Lower leg skin (tissue), 4 donors: ENCODE measurements around the gene MGAT4A. TPM values are rescaled to one million over a fixed set of nuclear protein-coding genes. Genes with fewer than 3 reads are reported as not detected.

Experiments
- DNase-seq, 2 donors: peaks; one replicate each; pipeline ENCODE4 v3.0.0-alpha.2; 2019; ENCODE audit warnings: low spot score in 2 of 2
- H3K4me3 ChIP-seq: fragments of 200-600 bp; sonication (generic); 2 replicates; pipeline ENCODE4 v1.5.1; 2017; ENCODE audit warnings: mild to moderate bottlenecking, low read depth; ENCODE audit not compliant: poor library complexity, severe bottlenecking
- POLR2A ChIP-seq, 2 donors: fragments of 450-650 bp; IDR thresholded peaks; one replicate each; pipeline ENCODE4 v1.6.1; 2016 to 2017; ENCODE audit warnings: antibody characterized with exemption in 2 of 2, mild to moderate bottlenecking in 1 of 2, moderate library complexity in 1 of 2
- WGBS, 2 donors: methylation state at CpG; one replicate each; pipeline ENCODE4 v1.1.5; 2018; 5-methylcytosine and 5-hydroxymethylcytosine counted together
- intact Hi-C: fragments of 100-400 bp; cut with DNase I; formaldehyde crosslinking; loops from one replicate; pipeline ENCODE4 v1.15.0; 2023; ENCODE audit warnings: low total_unique reads
- total RNA-seq, 4 donors: library from RNA; depleted of rRNA; stranded (reverse); fragments of >200 nt; gene quantifications; one replicate each; pipeline ENCODE4 v1.1.0, GENCODE V29; 2016
- TF ChIP-seq, protein P1 (sequence below), 3 donors: fragments of 450-650 bp; IDR thresholded peaks; one replicate each; pipeline ENCODE4 v1.5.1; 2016; ENCODE audit warnings: antibody characterized with exemption in 3 of 3, mild to moderate bottlenecking in 3 of 3, moderate library complexity in 2 of 3

MGAT4A gene
- total RNA-seq, 4 donors from 2014 or later = 7.3 to 24.9 (median 14.2) TPM

DNA sequence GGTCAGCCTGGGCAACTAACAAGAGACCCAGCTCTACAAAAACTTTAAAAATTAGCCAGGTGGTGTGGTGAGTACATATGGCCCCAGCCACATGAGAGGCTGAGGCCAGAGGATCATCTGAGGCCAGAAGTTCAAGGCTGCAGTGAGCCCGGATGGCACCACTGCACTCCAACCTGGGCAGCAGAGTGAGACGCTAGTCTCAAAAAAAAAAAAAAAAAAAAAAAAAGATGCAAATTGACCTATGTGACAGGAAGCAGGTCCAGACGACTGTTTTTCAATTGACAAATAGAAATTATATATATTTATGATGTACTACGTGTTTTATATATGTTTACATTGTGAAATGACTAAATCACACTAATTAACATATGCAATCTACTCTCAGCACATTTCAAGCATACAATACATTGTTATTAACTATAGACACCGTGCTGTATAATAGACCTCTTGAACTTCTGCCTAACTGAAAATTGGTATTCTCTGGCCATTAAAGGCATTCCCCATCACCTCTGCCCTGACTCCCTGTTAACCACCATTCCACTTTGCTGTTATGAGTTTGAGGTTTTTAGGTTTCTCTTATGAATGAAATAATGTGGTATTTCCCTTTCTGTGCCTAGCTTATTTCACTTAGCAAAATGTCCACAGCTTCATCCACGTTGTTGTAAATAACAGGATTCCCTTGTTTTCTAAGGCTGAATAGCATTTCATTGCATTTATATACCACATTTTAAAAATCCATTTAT is 32.4 kb upstream of the MGAT4A start:
- H3K4me3 ChIP-seq = no peak overlapping the region
- TF ChIP-seq, protein P1, sequence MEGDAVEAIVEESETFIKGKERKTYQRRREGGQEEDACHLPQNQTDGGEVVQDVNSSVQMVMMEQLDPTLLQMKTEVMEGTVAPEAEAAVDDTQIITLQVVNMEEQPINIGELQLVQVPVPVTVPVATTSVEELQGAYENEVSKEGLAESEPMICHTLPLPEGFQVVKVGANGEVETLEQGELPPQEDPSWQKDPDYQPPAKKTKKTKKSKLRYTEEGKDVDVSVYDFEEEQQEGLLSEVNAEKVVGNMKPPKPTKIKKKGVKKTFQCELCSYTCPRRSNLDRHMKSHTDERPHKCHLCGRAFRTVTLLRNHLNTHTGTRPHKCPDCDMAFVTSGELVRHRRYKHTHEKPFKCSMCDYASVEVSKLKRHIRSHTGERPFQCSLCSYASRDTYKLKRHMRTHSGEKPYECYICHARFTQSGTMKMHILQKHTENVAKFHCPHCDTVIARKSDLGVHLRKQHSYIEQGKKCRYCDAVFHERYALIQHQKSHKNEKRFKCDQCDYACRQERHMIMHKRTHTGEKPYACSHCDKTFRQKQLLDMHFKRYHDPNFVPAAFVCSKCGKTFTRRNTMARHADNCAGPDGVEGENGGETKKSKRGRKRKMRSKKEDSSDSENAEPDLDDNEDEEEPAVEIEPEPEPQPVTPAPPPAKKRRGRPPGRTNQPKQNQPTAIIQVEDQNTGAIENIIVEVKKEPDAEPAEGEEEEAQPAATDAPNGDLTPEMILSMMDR (IDR thresholded peaks at IDR 0.05) = no peak
- TF ChIP-seq POLR2A (IDR thresholded peaks at IDR 0.05) = no peak
- no peak for DNase-seq
- intact Hi-C loops = no loop called here
- WGBS, 2 donors = 73 to 75% methylated on average over 6 of the region's 6 CpGs

DNA sequence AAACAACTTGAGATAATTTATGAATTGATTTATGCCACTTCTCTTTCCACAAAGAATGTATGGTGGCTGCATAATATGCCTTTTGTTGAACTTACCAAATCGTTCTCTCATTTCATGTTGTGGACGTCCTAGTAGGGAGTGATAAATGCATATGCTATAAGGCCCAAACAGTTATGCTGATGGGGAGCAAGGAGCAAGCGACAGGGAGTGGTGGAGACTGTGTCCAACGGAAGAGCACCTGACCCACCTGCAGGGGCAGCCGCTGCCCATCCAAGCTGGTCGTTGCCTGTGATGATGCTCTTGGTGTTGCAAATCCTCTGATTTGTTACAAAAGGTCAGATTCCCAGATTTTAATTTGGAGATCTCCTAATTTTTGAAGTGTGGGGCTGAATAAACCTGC is 31.0 kb upstream of the MGAT4A start:
- DNase-seq = no peak
- TF ChIP-seq, protein P1 (IDR thresholded peaks at IDR 0.05) = no peak
- no peak for TF ChIP-seq POLR2A (IDR thresholded peaks at IDR 0.05)
- intact Hi-C loops = no loop called here
- H3K4me3 ChIP-seq = no peak overlapping the region
- WGBS, 2 donors = 82 to 88% methylated on average over 6 of the region's 6 CpGs

DNA sequence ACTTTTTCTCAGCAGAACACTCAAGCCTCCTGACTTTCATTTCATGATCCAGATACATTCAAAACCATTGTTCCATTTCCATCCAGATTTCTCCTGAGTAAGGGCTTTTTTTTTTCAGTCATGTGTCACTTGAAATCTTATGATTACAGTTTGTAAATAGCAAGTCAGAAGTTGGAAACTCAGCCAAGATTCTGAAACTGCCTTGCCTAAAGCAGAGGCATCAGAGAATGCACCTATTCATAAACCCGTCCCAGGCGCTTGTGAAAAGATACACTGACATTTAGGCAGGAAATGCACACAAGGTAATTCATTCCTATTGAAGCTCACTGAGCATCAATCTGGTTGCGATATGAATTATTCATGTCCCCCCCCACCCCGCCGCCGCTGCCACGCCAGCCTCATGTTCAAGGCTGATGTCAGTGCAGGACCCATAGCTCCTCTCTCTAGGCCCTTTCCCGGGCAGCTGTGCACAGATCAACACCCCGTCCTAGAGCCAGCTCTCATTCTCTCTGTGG is 30.4 kb upstream of the MGAT4A start:
- 59 to 70% methylated on average over 9 of the region's 9 CpGs for WGBS, 2 donors
- DNase-seq = no peak
- TF ChIP-seq, protein P1 (IDR thresholded peaks at IDR 0.05) = no peak
- TF ChIP-seq POLR2A (IDR thresholded peaks at IDR 0.05) = no peak
- intact Hi-C loops = no loop called here
- no peak overlapping the region for H3K4me3 ChIP-seq

DNA sequence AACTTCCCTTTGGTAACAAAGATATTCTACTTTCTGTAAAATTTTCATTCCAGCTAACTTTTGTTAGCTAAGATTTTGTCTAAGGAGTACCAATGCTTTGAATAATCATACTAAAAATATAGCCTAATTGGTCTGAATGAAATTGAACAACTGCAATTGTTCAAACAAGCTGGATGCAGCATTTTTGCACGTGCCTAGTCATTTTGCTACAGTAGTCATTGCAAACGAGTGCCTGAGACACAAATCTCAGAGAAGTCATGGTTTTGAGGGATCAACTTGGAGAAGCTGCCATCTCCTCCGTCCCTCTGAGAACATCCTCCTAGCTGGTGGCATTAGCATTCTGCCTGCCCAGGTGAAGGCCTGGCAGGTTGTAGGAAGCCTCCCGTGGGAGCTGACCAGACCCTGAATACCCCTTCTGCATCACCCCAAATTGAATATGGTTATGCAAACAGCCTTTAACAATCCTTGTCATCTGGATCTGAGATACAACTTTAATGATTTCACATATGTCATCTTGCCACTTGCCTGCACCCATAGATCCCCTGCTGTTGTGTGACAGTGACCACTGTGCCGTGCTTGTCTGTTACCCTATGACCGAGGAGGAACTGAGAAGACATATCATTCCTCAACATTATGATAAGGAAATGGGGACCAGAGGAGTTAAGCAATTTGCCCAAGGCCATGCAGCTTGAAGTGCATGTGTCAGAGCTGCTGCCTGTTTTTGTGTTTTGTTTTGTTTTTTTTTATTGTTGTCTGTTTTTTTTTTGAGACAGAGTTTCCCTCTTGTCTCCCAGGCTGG is 29.1 kb upstream of the MGAT4A start:
- no peak for DNase-seq
- 65 to 75% methylated on average over 6 of the region's 6 CpGs for WGBS, 2 donors
- H3K4me3 ChIP-seq = no peak overlapping the region
- TF ChIP-seq POLR2A (IDR thresholded peaks at IDR 0.05) = no peak
- TF ChIP-seq, protein P1 (IDR thresholded peaks at IDR 0.05) = no peak
- intact Hi-C loops = no loop called here

DNA sequence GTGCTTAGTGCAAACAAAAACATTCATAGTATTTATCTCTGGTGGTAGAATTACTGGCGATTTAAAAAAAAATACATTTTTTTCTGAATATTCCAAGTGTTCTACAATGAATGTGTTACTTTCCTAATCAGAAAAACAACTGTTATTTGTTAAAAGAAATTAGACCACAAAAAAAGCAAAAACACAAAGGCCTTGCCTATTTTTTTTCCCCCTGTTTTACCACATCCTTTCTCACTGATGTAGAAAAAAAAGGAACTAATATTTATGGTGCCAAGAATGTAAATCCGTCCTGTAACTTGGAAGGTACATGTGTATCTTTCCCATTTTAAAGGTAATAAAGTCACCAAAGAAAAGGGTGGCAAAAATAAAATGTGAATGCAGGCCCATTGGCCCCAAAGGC is 28.4 kb upstream of the MGAT4A start:
- H3K4me3 ChIP-seq = no peak overlapping the region
- 64 to 67% methylated on average over 2 of the region's 2 CpGs for WGBS, 2 donors
- intact Hi-C loops = no loop called here
- DNase-seq = no peak
- TF ChIP-seq, protein P1 (IDR thresholded peaks at IDR 0.05) = no peak
- TF ChIP-seq POLR2A (IDR thresholded peaks at IDR 0.05) = no peak
